Activated naive CD4-positive, alpha-beta T cell treated with anti-CD3 and anti-CD28 coated beads for 36 hours (primary cell): ENCODE results near the gene INO80D. TPM values are rescaled to one million over a fixed set of nuclear protein-coding genes. Genes with fewer than 3 reads are reported as not detected.

Experiments used
- total RNA-seq, 2 experiments: library from RNA; stranded (reverse); gene quantifications; one replicate each; pipeline ENCODE4 v1.2.3, GENCODE V29; 2021

The INO80D gene
- total RNA-seq, 2 experiments from 2014 or later, result 14.8 to 15.0 TPM

Other genes with a start within 250 kb of the INO80D start
- 10 to 100 TPM; 81.1 to 83.3 TPM for gene NDUFS1, start 73.3 kb upstream of the INO80D start, total RNA-seq
- gene EEF1B2, start 73.7 kb upstream of the INO80D start, total RNA-seq, result 1,000 to 10,000 TPM; 1,328 to 1,373 TPM
- gene ZDBF2, start 188.5 kb upstream of the INO80D start, total RNA-seq, result 1 to 10 TPM; 3.9 to 4.8 TPM